Anterior cingulate cortex (tissue), 58 donors: ENCODE results near the gene PI3.
"Not testable (repeated sequence)": the region's sequence is repeated elsewhere in the genome, so short reads cannot be mapped to it uniquely, and the experiment has no call there.

Experiments
- DNase-seq, 58 donors: peaks; one replicate each; lab custom pipeline; 2025; lab: John Stamatoyannopoulos, UW

PI3 gene

GRCh38 chr20:45174434-45175364 lies at the start of gene PI3:
Gene PI3 (plus strand): TSS chr20:45174902. CDS start chr20:45174923, 21 bp downstream.
- DNase-seq, result no peak

GRCh38 chr20:45128099-45128498 lies 46.6 kb upstream of the PI3 start:
- DNase-seq, result no peak

- DNase-seq, result no peak
Measured at GRCh38 chr20:45136911-45137310, 37.8 kb upstream of the PI3 start.

- DNase-seq, result peak in 1 of 58 donors; percentile 5
Measured at GRCh38 chr20:45138561-45139300, 36.0 kb upstream of the PI3 start.

GRCh38 chr20:45139733-45140375 lies 34.8 kb upstream of the PI3 start:
- not testable (repeated sequence) for DNase-seq

- DNase-seq, result no peak
Measured at GRCh38 chr20:45140836-45141235, 33.9 kb upstream of the PI3 start.

- no peak for DNase-seq
Measured at GRCh38 chr20:45149062-45149461, 25.6 kb upstream of the PI3 start.

GRCh38 chr20:45152405-45152804 lies 22.3 kb upstream of the PI3 start:
- no peak for DNase-seq

- DNase-seq, result no peak
Measured at GRCh38 chr20:45153147-45153546, 21.6 kb upstream of the PI3 start.

GRCh38 chr20:45153752-45154151 lies 20.9 kb upstream of the PI3 start:
- DNase-seq, result peak in 18 of 58 donors; percentile 0 to 35 (median 14)

- DNase-seq, result no peak
Measured at GRCh38 chr20:45154183-45154582, 20.5 kb upstream of the PI3 start.

- not testable (repeated sequence) for DNase-seq
Measured at GRCh38 chr20:45154794-45155193, 19.9 kb upstream of the PI3 start.

GRCh38 chr20:45156713-45157112 lies 18.0 kb upstream of the PI3 start:
- DNase-seq, result no peak

GRCh38 chr20:45157962-45158361 lies 16.7 kb upstream of the PI3 start:
- peak in 2 of 58 donors; percentile 6 to 25 for DNase-seq

- DNase-seq, result no peak
Measured at GRCh38 chr20:45163083-45163803, 11.5 kb upstream of the PI3 start.

- DNase-seq, result no peak
Measured at GRCh38 chr20:45164906-45165305, 9.8 kb upstream of the PI3 start.

- DNase-seq, result no peak
Measured at GRCh38 chr20:45173522-45173921, 1.2 kb upstream of the PI3 start.

- DNase-seq, result no peak
Measured at GRCh38 chr20:45176526-45177267, 2.0 kb downstream of the PI3 start.

GRCh38 chr20:45179166-45179565 lies 4.5 kb downstream of the PI3 start:
- DNase-seq, result no peak

- no peak for DNase-seq
Measured at GRCh38 chr20:45181639-45182038, 6.9 kb downstream of the PI3 start.
